Endothelial cell of umbilical vein (primary cell): ENCODE measurements around the gene GTF3C5. TPM values are rescaled to one million over a fixed set of nuclear protein-coding genes. Genes with fewer than 3 reads are reported as not detected.

Experiments
- BruUV-seq: library from RNA; stranded (reverse); fragments of 400-500 nt; replicated peaks from 2 replicates; lab custom pipeline; 2021; lab: Mats Ljungman, UMichigan
- CTCF ChIA-PET: fragments of 300-600, 350-600 bp; sonication (Branson Sonifier 250); formaldehyde crosslinking; loops from one replicate; lab custom pipeline; 2021; ENCODE audit warnings: antibody characterized with exemption, inconsistent platforms; lab: Charles Lee
- POLR2A ChIA-PET: fragments of 300-600, 350-600 bp; sonication (Branson Sonifier 250); formaldehyde crosslinking; loops from one replicate; lab custom pipeline; 2021; ENCODE audit warnings: antibody characterized with exemption, inconsistent platforms; lab: Charles Lee
- DNase-seq: peaks from one replicate; pipeline ENCODE4 v3.0.0-alpha.2; 2011; ENCODE audit warnings: low read depth, low spot score
- FAIRE-seq: peaks from 2 replicates; lab custom pipeline; 2011; peaks lifted over from hg19 to GRCh38; lab: Jason Lieb, UNC
- H2AFZ ChIP-seq: 2 replicates; pipeline ENCODE4 v1.6.0; 2012; ENCODE audit warnings: low read depth, low read length, control low read depth, inconsistent platforms
- H3K27ac ChIP-seq: 2 replicates; pipeline ENCODE4 v1.5.1; 2011; ENCODE audit warnings: low read depth, mild to moderate bottlenecking, control low read depth, low read length, moderate library complexity; ENCODE audit not compliant: insufficient read depth
- H3K27me3 ChIP-seq, 2 experiments: 2 replicates each; pipeline versions ENCODE4 v1.6.0 to v1.6.1; 2011; ENCODE audit warnings: low read length in 2 of 2, mixed read lengths in 1 of 2; ENCODE audit not compliant: control insufficient read depth in 2 of 2, insufficient read depth in 2 of 2
- H3K36me3 ChIP-seq, 2 experiments: 2 replicates in 1 of 2; 3 replicates in 1 of 2; pipeline ENCODE4 v1.5.1; 2011; ENCODE audit warnings: low read length in 2 of 2, mild to moderate bottlenecking in 1 of 2, moderate library complexity in 1 of 2; ENCODE audit not compliant: control insufficient read depth in 2 of 2, insufficient read depth in 2 of 2; ENCODE audit errors: extremely low read depth in 1 of 2
- H3K4me1 ChIP-seq: 3 replicates; pipeline ENCODE4 v1.5.1; 2011; ENCODE audit warnings: mild to moderate bottlenecking, low read length; ENCODE audit not compliant: control insufficient read depth, insufficient read depth; ENCODE audit errors: extremely low read depth
- H3K4me2 ChIP-seq: 2 replicates; pipeline ENCODE4 v1.6.1; 2011; ENCODE audit warnings: low read length, control low read depth, mixed read lengths; ENCODE audit not compliant: insufficient read depth
- H3K4me3 ChIP-seq, 3 experiments: fragments of 200-600 bp in 1 of 3; sonication (generic), shearing (Covaris generic) in 1 of 3; replicated peaks in 1 of 3; 2 replicates each; pipeline ENCODE4 v1.5.1; 2011 to 2016; ENCODE audit warnings: control low read depth in 3 of 3, low read length in 3 of 3, mild to moderate bottlenecking in 2 of 3, inconsistent platforms in 1 of 3, low read depth in 1 of 3, moderate library complexity in 1 of 3; ENCODE audit not compliant: insufficient read depth in 1 of 3
- H3K79me2 ChIP-seq: 2 replicates; pipeline ENCODE4 v1.6.0; 2012; ENCODE audit warnings: low read length, inconsistent platforms; ENCODE audit not compliant: control insufficient read depth, insufficient read depth
- H3K9ac ChIP-seq: replicated peaks from 2 replicates; pipeline ENCODE3; 2011; ENCODE audit warnings: low read length, control low read depth; ENCODE audit not compliant: insufficient read depth; ENCODE audit errors: extremely low read depth
- H3K9me1 ChIP-seq: replicated peaks from 3 replicates; pipeline ENCODE4 v1.6.0; 2011; ENCODE audit warnings: mild to moderate bottlenecking, low read length; ENCODE audit not compliant: control insufficient read depth, insufficient read depth; ENCODE audit errors: extremely low read depth
- H3K9me3 ChIP-seq: replicated peaks from 2 replicates; pipeline ENCODE4 v1.5.1; 2012; ENCODE audit warnings: low read length, inconsistent platforms; ENCODE audit not compliant: control insufficient read depth, insufficient read depth
- H4K20me1 ChIP-seq: replicated peaks from 2 replicates; pipeline ENCODE3; 2011; ENCODE audit warnings: mild to moderate bottlenecking, low read length; ENCODE audit not compliant: control insufficient read depth, insufficient read depth; ENCODE audit errors: extremely low read depth
- CTCF ChIP-seq, 2 donors: IDR thresholded peaks; 1 replicate in 1 of 2; 2 replicates in 1 of 2; pipeline ENCODE4 v1.5.1; 2011; ENCODE audit warnings: low read length in 2 of 2, mild to moderate bottlenecking in 2 of 2, moderate library complexity in 2 of 2, control low read depth in 1 of 2, inconsistent platforms in 1 of 2, low read depth in 1 of 2; ENCODE audit not compliant: insufficient read depth in 1 of 2; ENCODE audit errors: extremely low read depth in 1 of 2
- EZH2 ChIP-seq: IDR thresholded peaks from 2 replicates; pipeline ENCODE4 v1.6.1; 2012; ENCODE audit warnings: borderline replicate concordance, low read depth, mild to moderate bottlenecking, moderate library complexity, low read length, inconsistent platforms; ENCODE audit not compliant: severe bottlenecking
- FOS ChIP-seq: IDR thresholded peaks from 2 replicates; pipeline ENCODE4 v1.6.1; 2011; ENCODE audit warnings: mild to moderate bottlenecking, low read length, moderate library complexity, borderline replicate concordance; ENCODE audit not compliant: insufficient read depth
- GATA2 ChIP-seq: IDR thresholded peaks from 2 replicates; pipeline ENCODE4 v1.7.0; 2011; ENCODE audit warnings: low read depth, mild to moderate bottlenecking, moderate library complexity, mixed read lengths, low read length; ENCODE audit not compliant: insufficient read length, insufficient read depth
- JUN ChIP-seq: IDR thresholded peaks from 2 replicates; pipeline ENCODE4 v1.6.1; 2011; ENCODE audit warnings: borderline replicate concordance, low read depth; ENCODE audit not compliant: insufficient read length, insufficient read depth
- MAX ChIP-seq: IDR thresholded peaks from 2 replicates; pipeline ENCODE4 v1.6.1; 2011; ENCODE audit not compliant: insufficient read depth, insufficient read length
- MYC ChIP-seq: IDR thresholded peaks from one replicate; pipeline ENCODE4 v1.6.1; 2011; ENCODE audit warnings: mild to moderate bottlenecking, low read depth, low read length
- POLR2A ChIP-seq: IDR thresholded peaks from 2 replicates; pipeline ENCODE4 v1.6.1; 2012; ENCODE audit warnings: low read depth, mild to moderate bottlenecking, control low read depth, low read length
- POLR2AphosphoS5 ChIP-seq: IDR thresholded peaks from 2 replicates; pipeline ENCODE4 v1.6.1; 2012; ENCODE audit warnings: low read depth, mild to moderate bottlenecking, control low read depth, low read length, moderate library complexity; ENCODE audit not compliant: insufficient read depth
- dilution Hi-C: fragments of 300-500 bp; cut with MboI; formaldehyde crosslinking; loops from one replicate; pipeline ENCODE4 v1.15.0; 2019; ENCODE audit warnings: low sequenced_read_pairs; ENCODE audit not compliant: extremely low pct_ligation_motif_present
- intact Hi-C: fragments of 100-400 bp; cut with micrococcal nuclease; formaldehyde crosslinking; loops from one replicate; pipeline ENCODE4 v1.10.0; 2022
- polyA plus RNA-seq, 4 experiments: library from polyadenylated mRNA; depleted of rRNA in 3 of 4; stranded (reverse) in 3 of 4; unstranded in 1 of 4; fragments of >200 nt; gene quantifications; 2 replicates each; pipeline versions ENCODE4 v1.2.1 to v1.2.3, GENCODE V29; 2011 to 2012; ENCODE audit warnings: missing spikeins in 1 of 4
- total RNA-seq: library from RNA; stranded (reverse); gene quantifications from 2 replicates; pipeline ENCODE4 v1.2.3, GENCODE V29; 2021

Gene GTF3C5
- total and polyA plus RNA-seq, 2 donors (not counting 3 experiments of a cell fraction or from before 2014, with no cell fraction given): 65.6 to 73.8 TPM

- intact Hi-C loops: no loop called here
- H3K4me2 ChIP-seq: no peak overlapping the region
- no peak for TF ChIP-seq CTCF (IDR thresholded peaks at IDR 0.05; ENCODE audit: extremely low read depth in 1 of 2, insufficient read depth in 1 of 2, low read depth in 1 of 2, low read length in 2 of 2)
- TF ChIP-seq POLR2AphosphoS5: no peak
- no peak for TF ChIP-seq FOS
- no peak for TF ChIP-seq POLR2A
- TF ChIP-seq MAX: no peak
- TF ChIP-seq MYC: no peak
- TF ChIP-seq JUN: no peak
- TF ChIP-seq GATA2: no peak
- no peak for TF ChIP-seq EZH2
- DNase-seq: no peak
- no peak overlapping the region for H3K9ac ChIP-seq
- H4K20me1 ChIP-seq: no peaks in the 10 kb centered on the region
- POLR2A ChIA-PET: no interaction called here
- H3K79me2 ChIP-seq: peaks cover 6% of the 10 kb centered on the region
- FAIRE-seq: no peak
- no peak overlapping the region for H3K4me3 ChIP-seq
- no peak overlapping the region for H3K27ac ChIP-seq
- dilution Hi-C loops: no loop called here
- no peaks in the 10 kb centered on the region for H3K4me1 ChIP-seq
- no TSS peak for BruUV-seq
- no peak overlapping the region for H2AFZ ChIP-seq
- no peaks in the 10 kb centered on the region for H3K27me3 ChIP-seq
- H3K9me1 ChIP-seq: no peaks in the 10 kb centered on the region
- H3K36me3 ChIP-seq: peaks cover 8 to 48% of the 10 kb centered on the region in 2 experiments
- H3K9me3 ChIP-seq: no peaks in the 10 kb centered on the region
- CTCF ChIA-PET: no interaction called here
Observed at GRCh38 chr9:133045132-133045531, 14.3 kb downstream of the GTF3C5 start.
